NCI-H2227 (cell line): ENCODE data around the gene ADARB1.

Experiments used
- DNase-seq: peaks from one replicate; lab custom pipeline; 2025; ENCODE audit not compliant: unreplicated experiment; lab: John Stamatoyannopoulos, UW

ADARB1 gene

DNA sequence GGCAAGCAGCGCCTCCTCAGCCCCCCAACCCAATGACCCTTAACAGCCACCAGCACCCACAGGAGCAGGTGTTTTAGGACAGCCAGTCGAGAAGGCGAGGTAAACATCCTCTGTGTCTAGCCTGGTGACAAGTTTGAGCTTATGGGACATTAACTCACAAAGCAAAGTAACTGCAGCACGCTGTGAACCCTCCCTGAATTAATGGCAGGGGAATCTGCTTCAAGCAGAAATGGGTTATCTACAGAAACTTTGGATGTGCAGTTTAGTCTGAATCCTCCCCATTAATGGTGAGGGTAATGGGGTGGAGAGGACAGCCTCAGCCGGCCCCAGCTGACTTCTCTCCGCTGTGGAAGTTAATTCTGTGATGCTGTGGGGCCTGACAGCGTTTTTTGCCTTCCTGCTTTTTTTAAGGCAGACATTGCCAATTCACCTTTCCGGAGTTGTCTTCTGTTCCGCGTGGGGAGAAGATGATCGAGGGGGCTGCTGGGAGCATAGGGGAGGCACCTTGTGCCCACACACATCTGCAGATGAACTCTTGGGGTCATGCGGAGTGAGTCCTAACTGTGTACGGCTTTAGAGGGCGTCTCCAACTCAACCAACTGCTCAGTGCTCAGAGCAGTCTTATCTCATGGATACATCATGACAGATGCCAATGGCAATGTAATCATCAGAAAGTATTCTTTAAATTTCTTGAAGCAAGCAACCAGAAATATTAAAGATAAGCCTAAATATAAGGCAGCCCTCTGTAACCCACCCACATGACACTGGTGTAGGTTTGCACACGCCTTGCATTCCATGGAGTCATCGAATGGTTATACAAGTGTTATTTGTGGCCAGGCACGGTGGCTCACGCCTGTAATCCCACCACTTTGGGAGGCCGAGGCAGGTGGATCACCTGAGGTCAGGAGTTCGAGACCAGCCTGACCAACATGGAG lies 172.3 kb downstream of the ADARB1 start:
- no peak for DNase-seq

DNA sequence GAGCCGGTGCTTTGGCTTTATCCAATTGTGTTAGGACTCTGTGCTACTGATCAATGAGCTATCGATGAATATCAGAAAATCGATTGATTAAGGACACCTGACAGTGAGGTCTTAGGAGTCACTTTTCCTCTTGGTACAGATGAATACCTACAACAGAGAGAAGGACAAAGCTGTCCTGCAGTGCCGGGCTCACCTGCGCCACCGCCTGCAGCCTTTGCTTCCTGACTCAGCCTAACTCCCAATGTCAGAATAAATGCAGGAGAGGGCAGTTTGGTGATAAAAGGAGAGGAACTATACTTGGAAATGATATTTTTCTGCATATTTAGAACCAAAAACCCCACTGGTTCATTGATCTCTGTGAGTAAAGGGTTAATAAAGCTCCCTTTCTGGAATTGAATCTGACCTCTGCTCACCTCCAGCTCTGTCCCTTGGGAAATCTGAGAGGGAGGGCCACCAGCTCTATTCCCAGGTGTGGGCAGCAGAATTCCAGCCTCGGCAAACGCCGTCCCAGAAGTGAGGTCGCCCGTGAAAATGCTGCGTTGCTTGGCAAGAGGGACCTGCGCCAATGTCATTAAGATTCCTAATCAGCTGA lies 174.0 kb downstream of the ADARB1 start:
- no peak for DNase-seq

DNA sequence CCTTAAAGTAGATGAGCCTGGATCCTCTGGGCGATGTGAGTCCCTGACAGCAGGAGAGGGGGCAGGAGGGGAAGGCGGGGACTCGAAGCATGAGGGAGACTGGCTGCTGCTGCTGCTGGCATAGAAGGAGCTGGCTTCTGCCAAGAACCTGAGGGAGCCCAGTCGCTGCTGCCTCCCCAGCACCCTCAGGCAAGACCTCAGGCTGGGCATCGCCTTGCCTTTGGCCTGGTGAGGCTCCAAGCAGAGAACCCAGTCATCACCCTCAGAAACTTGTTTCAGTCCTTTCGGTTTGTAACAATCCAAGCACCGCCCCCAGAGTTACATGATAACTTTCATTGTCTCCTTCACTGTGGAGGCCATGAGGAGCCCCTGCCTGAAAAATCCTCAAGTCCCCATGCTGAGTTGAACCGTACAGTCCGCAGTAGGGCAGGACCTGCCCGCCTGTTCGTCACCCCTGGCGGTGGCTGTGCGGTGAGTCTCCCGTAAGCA lies 174.6 kb downstream of the ADARB1 start:
- DNase-seq = peak; percentile 43

DNA sequence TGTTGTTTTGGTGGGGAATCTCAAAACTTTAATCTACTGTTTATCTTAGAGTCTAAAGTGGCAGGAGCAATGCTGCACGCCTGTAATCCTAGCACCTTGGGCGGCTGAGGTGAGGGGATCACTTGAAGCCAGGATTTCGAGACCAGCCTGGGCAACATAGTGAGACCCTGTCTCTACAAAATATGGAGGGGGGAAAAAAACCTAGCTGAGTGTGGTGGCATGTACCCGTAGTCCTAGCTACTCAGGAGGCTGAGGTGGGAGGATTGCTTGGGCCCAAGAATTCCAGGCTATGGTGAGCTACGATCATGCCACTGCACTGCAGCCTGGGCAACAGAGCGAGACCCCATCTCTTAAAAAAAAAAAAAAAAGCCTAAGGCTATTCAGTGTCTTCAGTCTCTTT lies 175.2 kb downstream of the ADARB1 start:
- DNase-seq = no peak

DNA sequence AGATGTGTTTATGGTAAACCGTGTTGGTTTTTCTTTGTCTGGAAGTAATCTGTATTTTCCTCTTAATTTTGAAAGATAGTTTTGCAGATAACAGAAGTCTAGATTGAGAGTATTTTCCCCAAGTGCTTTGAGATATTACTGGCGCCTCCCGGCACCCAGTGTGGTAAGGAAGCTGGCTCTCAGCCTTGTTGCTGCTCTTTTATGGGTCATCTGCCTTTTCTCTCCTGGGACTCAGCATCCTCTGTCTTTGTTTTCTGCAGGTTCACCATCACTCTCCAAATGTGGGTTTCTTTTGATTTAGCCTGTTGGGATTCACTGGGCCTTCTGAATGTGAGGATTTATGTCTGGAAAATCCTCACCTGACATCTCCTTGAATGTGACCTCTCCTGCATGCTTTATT lies 175.9 kb downstream of the ADARB1 start:
- no peak for DNase-seq

DNA sequence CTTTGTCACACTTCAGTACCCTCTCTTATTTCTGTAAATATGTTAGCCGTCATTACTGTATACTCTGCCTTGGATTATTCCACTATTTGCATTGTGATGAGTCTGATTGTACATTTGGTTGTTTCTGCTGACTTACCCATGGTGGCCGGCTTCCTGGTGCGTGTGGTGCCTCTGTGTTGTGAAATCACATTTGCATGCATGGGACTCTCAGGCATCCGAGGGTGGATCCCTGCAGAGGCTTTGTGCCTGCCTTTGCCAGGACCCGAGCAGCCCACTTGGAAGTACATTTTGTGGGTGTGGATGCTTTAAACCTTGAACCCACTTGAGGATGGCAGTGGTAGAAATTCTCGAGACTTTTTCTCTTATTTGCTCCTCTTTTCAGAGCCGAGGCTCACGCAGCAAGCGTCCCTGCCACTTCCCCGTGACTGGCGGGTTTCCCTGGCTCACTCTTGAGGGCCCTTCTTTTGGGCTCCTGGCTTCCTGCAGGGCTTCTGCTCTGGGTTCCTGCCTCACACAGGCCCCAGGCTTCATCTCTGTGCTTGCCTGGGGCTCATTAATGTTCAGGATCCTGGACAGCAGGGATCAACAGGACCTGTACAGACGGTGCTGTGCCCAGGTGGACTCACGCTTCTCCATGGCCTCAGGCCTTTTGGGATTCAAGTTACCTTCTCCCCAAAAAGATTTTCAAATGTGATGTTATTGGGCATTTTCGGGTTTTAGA lies 176.7 kb downstream of the ADARB1 start:
- no peak for DNase-seq

DNA sequence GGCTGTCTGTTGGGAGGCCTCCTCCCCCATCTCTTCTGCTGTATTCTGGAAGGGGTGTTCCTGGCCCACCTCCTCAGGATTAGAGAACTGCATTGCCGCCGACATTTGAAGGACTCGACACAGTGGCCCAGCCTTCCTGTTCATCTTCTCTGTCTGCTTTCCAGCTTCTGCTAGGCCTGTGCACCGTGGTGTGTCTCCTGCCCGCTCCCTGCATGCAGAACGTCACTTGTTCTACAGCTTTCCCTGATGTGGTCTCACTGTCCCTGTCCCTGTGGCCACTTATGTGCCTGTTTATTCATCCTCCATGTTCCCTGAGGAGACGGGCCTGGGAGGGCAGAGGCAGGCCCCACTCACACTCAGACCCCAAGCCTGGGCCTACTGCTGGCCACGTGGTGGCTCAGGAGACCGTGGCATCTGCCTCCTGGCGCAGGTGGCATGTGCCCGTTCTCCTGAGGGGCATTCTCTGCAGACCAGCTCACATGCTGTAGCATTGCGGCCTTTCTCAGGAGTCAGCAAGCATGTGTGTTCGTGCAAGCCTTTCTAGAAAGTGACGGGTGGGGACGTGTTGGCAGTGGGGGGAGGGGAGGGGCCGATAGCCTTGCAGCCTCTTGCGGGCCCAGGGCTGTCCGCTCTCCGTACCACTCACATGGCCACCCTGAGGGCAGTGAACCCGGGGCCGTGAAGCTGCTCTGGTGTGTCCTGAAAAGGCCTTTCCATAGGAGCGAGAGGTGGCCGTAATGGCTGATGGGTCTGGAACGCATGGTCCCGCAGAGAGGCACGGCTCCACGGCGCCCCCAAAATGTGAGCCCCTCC lies 177.5 kb downstream of the ADARB1 start:
- DNase-seq = no peak

DNA sequence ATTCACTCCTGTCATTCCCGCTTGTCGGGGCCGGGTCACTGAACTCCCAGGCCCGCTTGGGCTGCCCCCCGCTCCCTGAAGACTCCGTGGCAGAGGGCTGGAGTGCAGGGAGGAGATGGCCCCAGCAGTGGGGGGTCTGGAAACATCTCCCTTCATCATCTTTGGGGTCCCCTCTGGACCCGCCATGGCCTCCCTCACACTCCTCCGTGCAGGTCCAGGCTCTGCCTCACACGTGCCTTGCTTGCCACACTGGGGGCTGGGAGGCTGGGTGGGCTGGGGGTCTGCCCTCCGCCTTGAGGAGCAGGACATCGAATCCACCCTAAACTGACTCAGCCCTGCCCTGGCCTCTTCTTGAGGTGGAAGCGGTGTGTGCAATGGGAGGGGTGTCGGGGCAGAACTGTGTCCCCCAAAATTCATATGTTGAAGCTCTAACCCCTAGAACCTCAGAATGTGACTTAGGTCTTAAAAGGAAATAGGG lies 178.1 kb downstream of the ADARB1 start:
- no peak for DNase-seq

DNA sequence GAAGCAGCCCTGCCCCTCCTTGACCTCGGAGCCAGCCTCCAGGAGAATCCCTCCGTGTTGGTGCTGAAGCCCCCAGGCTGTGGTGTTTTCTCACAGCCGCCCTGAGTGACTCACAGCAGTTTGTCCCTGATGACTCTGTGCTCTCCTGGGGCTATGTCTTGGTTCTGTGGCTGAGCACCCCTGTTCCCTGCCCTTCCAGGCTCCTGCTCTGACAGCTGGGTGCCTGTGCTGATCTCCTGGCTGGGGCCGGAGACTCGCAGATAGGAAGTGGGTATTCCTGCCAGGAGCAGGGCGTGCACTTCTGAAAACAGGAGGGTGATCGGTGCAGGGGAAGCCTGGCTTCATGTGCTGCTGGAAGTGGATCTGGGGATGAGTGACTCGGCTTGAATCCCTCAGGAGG lies 178.8 kb downstream of the ADARB1 start:
- DNase-seq = no peak

DNA sequence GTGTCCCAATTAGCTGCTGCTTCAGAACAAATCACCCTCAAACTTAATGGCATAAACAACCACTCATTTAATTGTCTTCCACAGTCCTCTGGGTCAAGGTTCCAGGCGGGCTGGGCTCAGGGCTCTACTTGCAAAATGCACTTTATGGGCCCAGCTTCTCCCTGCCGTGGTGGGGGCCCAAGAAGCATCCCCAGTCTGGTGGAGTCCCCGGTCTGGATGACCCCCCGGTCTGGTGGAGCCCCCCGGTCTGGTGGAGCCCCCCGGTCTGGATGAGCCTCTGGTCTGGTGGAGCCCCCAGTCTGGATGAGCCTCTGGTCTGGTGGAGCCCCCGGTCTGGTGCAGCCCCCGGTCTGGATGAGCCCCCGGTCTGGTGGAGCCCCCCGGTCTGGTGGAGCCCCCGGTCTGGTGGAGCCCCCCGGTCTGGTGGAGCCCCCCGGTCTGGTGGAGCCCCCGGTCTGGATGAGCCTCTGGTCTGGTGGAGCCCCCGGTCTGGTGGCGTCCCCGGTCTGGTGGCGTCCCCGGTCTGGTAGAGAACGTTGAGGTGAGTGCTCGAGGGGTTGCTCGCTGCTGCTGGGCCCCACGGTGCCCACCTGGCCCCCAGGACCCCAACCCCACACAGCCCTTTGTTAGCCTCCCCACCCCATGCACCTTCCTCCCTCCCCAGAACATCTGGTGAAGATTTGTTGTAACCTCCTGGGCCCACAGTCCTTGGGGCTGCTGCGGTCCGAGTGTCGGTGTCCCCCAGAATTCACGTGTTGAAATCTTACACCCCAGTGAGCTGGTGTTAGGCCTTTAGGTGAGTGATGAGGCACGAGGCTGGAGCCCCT lies 179.5 kb downstream of the ADARB1 start:
- no peak for DNase-seq

DNA sequence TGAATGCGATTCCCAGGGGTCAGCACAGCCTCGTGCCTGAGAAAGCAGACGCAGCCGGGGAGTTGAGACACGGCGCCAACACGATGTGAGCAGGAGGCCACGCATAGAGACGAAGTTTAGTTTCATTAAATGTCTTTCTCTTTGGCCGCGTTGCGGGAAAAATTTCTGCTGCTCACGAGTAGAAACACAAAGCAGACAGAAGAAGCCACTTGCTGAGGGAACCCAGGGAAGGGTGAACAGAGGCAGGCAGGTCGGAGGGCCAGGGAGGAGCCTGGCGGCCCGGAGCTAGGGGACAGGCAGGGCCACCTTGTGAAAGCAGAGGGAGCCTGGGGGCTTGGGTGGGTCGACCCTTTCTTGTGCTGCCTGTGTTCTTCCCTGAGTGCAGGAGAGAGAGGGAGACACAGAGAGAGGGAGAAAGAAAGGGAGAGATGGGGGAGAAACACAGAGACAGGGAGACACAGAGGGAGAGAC lies 180.1 kb downstream of the ADARB1 start:
- DNase-seq = no peak

DNA sequence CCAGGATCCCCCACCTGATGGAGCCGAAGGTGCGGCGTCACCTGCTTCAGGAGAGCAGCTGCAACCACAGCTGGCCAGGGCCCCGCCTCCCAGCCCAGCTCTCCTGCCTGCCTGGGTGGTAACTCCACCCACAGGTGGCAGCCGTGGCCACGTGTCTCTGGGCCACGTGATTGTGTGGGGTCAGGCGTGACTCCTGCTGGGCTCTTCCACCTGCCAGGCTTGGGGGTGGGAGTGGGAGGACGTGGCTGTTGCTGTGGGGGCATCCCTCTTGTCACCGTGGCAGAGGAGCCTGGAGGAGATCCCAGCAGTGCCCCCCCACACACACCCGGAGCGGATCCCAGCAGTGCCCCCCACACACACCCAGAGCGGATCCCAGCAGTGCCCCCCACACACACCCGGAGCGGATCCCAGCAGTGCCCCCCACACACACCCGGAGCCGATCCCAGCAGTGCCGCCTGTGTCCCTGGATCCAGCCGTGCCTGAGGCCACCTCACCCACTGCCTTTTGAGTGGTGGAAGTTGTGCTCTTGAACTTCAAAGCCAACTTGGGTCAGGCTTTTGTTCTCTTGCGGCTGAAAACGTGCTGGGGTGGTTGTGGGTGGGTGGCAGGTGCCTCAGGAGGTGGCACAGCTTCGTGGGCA lies 181.1 kb downstream of the ADARB1 start:
- DNase-seq = no peak

DNA sequence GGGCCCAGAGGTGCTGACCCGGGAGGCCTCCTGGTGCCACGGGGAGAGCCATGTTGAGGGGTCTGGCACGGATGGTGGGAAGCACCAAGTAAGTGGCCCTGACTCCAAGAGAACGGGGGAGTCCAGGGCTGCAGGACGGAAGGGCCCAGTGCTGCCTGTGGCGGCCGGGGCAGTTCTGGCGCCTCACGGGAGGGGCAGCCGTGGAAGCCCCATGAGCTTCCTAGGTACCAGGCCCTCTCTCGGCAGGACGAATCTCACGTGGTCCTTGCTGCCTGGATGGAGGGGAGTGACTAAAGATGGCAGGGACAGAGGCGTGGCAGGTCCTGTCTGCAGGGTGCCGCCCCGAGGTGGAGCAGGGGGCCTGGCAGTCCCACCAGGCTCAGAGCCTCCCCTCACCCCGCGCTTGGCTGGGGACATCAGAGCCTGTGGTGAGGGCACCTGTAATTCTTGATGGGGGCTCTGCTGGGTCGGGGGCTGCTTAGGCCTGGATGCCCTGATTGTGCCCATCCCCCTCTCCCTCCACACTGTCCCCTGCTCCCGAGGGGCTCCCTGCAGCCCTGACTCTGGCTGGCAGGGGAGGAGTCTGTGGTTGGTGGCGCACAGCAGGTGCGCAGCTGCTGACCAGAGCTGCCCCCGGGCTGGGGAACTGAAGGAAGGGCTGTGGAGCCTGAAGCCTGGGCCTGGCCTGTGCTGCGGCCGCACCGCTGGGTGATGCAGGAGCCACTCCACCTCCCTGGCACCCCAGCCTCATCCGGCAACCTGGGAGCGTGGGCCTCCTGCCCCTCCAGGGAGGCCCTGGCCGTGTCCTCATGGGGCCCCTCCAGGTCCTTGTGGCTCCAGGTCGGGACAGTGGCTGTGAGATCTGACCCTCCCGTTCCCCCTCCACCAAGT lies 181.9 kb downstream of the ADARB1 start:
- no peak for DNase-seq

DNA sequence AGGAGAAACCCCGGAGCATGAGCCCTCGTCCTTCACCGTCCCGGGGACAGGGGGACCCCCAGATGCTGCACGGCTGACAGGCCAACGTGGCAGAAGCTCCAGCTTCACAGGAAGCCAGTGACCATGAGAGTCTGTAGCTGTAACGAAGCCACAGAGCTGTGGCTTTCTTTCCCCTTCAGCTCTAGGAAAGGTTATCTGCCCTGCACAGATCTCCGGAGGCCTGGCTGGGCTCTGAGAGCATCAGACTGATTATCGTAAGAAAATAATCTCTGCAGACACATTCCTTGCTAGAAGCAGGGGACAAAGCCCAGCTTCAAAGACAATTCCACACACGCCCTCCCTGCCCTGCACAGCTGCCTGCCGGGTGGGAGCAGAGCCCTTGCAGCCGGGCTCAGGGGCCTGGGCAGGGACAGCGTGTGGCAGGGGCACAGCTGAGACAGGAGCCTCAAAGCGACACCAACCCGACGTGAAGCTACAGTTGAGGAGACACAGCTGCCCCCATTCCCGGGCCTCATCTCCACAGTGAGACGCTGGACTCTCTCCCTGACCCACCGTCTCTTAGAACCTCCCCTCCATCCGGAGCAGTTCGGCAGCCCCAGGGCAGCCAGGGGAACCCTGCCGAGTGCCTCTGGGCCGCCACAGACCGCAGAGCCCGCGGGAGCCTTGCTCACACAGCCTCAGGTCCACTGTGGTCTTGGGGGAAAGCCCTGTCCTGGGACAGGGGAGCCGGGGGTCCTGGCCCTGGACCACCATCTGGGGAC lies 182.7 kb downstream of the ADARB1 start:
- DNase-seq = no peak

DNA sequence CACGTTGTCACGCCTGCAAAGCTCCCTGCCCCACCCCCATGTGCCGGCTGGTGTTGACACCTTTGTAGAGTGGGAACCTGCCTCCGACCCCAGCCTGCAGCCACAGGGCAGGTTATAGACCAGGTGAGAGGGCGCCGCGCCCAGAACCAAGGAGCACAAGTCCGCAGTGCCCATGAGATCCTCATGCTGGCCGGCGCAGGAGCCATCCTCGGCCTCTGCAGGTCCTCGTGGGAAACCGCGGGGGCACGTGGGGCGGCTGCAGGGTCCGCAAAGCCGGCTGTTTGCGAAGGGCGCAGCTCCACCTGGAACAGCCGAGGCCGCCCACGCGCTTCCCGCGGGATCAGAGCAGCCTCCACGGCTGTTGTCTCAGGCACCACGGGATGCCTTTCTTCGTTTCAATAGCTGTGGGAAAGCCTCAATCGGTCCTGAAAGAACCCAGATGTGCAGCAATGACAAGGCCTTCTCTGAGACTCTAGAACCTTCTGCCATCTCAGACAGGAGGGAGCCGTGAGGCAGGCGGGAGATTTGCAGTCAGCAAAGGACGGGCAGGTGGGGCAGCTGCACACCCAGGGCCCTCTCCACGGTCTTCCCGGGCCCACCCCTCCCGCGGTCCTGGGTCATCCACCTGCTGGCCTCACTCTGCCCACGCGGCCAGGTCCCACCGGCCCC lies 183.4 kb downstream of the ADARB1 start:
- DNase-seq = no peak

DNA sequence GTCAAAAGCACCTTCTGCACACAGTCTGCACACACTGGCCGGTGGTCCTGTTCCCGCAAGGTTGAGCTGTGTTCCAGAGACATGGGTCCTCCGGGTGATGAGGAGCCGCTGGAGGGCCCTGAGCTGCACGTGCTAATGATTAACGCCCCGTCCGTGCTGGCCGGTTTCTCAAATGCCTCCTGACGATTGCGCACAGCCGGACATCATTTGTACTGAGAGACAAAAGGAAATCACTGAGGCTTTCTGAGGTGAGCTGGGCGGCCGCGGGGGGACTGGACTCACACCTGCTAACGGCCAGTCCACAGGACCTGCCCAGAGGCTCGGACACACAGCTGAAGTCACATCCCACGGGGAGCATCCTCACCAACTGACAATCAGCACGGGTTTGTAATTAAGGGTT lies 184.1 kb downstream of the ADARB1 start:
- no peak for DNase-seq

DNA sequence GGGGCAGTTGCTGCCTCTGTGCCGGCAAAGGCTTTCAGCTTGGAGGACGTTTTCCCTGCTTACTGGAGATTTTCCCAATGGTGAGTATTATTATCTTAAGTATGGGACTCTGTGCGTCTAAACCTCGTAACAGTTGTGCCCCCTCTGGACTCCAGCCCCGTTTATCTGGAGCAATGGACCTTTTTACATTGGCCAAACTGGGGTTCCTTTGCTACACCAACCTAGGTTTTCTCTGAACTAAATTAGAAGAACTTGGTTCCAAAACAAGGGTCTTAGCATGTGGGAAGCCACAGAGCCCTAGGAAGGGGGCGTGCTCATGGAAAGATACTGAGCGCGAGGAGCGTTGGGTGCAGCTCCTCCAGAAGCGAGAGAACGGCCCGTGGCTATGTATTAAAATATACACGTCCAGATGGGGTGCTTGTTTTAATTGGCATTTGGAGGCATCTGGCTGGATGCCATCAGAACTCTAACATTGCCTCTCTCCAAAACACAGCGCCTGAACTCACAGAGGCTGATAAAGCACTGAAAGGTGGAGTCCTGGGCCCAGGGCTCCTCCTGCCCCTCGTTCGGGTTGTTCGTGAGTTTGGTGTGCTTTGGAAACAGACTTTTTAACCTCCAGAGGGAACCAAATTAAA lies 184.9 kb downstream of the ADARB1 start:
- DNase-seq = no peak
